Suprapubic skin (tissue), 4 donors: Measurements from ENCODE around the gene TBXAS1.

Source experiments
- CTCF ChIP-seq, 2 donors: fragments of 200-600 bp in 1 of 2; fragments of 450-650 bp in 1 of 2; sonication (generic) in 1 of 2; IDR thresholded peaks; one replicate each; pipeline ENCODE4 v1.5.1; 2016 to 2019; ENCODE audit warnings: antibody characterized with exemption in 2 of 2, mild to moderate bottlenecking in 1 of 2, moderate library complexity in 1 of 2
- EP300 ChIP-seq: sonication (generic); formaldehyde crosslinking; IDR thresholded peaks from one replicate; pipeline ENCODE4 v1.6.1; 2017; ENCODE audit warnings: antibody characterized with exemption
- POLR2AphosphoS5 ChIP-seq, 3 donors: sonication (generic); formaldehyde crosslinking; IDR thresholded peaks; one replicate each; pipeline ENCODE4 v1.6.1; 2017; ENCODE audit warnings: antibody characterized with exemption in 3 of 3

GRCh38 chr7:140028311-140028710 is 199.2 kb downstream of the TBXAS1 start:
- TF ChIP-seq CTCF (IDR thresholded peaks at IDR 0.05) (no peak), EP300 (no peak), POLR2AphosphoS5 (IDR thresholded peaks at IDR 0.05) (no peak)
